ENCODE measurements around the gene ISLR.

The ISLR gene

DNA sequence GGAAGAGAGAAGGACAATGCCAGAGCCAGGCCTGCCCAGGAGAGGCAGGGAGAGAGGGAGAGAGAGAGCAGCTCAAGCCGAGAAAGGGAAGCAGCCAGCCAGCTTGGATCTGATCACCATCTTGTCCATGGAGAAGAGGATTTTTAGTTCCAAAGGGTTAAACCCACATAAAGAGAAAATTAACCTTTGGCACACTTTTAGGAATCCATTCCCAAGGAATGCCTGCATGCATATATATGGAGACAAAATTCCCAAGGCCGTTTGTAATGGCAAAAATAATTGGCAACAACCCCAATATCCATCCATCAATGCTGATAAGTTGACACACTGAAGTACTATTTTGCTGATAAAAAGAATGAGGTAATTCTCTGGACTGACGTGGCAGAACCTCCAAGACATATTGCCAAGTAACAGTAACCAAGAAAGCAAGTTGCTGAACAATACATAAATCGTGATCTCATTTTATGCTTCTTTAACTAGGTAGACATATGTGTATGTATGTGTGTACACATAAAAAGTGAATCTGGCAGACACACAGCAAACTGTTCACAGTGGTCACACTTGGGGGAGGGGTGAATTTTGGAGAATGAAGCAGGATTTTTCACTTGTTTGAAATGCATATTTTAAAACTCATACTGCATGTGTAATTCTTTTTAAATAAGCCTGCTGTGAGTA is 36.6 kb downstream of the ISLR start (continued):
- TF ChIP-seq, protein P1, sequence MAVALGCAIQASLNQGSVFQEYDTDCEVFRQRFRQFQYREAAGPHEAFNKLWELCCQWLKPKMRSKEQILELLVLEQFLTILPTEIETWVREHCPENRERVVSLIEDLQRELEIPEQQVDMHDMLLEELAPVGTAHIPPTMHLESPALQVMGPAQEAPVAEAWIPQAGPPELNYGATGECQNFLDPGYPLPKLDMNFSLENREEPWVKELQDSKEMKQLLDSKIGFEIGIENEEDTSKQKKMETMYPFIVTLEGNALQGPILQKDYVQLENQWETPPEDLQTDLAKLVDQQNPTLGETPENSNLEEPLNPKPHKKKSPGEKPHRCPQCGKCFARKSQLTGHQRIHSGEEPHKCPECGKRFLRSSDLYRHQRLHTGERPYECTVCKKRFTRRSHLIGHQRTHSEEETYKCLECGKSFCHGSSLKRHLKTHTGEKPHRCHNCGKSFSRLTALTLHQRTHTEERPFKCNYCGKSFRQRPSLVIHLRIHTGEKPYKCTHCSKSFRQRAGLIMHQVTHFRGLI (tag by site-specific recombination; IDR thresholded peaks at IDR 0.05): peak; percentile 50; the same call in 1 of the 2 replicates
- TF ChIP-seq ZNF658 (tag by site-specific recombination; IDR thresholded peaks at IDR 0.05): no peak
- TF ChIP-seq KLF1 (tag by site-specific recombination; IDR thresholded peaks at IDR 0.05): no peak
- TF ChIP-seq, protein P2, sequence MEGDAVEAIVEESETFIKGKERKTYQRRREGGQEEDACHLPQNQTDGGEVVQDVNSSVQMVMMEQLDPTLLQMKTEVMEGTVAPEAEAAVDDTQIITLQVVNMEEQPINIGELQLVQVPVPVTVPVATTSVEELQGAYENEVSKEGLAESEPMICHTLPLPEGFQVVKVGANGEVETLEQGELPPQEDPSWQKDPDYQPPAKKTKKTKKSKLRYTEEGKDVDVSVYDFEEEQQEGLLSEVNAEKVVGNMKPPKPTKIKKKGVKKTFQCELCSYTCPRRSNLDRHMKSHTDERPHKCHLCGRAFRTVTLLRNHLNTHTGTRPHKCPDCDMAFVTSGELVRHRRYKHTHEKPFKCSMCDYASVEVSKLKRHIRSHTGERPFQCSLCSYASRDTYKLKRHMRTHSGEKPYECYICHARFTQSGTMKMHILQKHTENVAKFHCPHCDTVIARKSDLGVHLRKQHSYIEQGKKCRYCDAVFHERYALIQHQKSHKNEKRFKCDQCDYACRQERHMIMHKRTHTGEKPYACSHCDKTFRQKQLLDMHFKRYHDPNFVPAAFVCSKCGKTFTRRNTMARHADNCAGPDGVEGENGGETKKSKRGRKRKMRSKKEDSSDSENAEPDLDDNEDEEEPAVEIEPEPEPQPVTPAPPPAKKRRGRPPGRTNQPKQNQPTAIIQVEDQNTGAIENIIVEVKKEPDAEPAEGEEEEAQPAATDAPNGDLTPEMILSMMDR (tag by site-specific recombination; IDR thresholded peaks at IDR 0.05): no peak
- TF ChIP-seq FEZF1 (tag by site-specific recombination; IDR thresholded peaks at IDR 0.05): peak; percentile 52; the same call in 1 of the 2 replicates
- no peak for TF ChIP-seq SP2 (tag by site-specific recombination; IDR thresholded peaks at IDR 0.05)
- 0 out of 2 replicates have a peak, but pooled peaks have one; percentile 2 for TF ChIP-seq ZNF610 (tag by site-specific recombination; IDR thresholded peaks at IDR 0.05; ENCODE audit: borderline replicate concordance)
- peak; percentile 92 for TF ChIP-seq ZEB2 (tag by site-specific recombination; IDR thresholded peaks at IDR 0.05)
- TF ChIP-seq KLF16 (tag by site-specific recombination; IDR thresholded peaks at IDR 0.05): peak; percentile 90
- TF ChIP-seq ZNF292 (tag by site-specific recombination; IDR thresholded peaks at IDR 0.05; ENCODE audit: borderline replicate concordance, low read depth): no peak
- no peak for TF ChIP-seq ZNF16 (tag by site-specific recombination; IDR thresholded peaks at IDR 0.05; ENCODE audit: low read depth)
- TF ChIP-seq ZNF184 (tag by site-specific recombination; IDR thresholded peaks at IDR 0.05): 0 out of 2 replicates have a peak, but pooled peaks have one; percentile 69
- no peak for TF ChIP-seq ZNF670 (tag by site-specific recombination; IDR thresholded peaks at IDR 0.05; ENCODE audit: low read depth)
- TF ChIP-seq ZNF223 (tag by site-specific recombination; IDR thresholded peaks at IDR 0.05): 0 out of 2 replicates have a peak, but pooled peaks have one; percentile 38
- TF ChIP-seq, protein P3, sequence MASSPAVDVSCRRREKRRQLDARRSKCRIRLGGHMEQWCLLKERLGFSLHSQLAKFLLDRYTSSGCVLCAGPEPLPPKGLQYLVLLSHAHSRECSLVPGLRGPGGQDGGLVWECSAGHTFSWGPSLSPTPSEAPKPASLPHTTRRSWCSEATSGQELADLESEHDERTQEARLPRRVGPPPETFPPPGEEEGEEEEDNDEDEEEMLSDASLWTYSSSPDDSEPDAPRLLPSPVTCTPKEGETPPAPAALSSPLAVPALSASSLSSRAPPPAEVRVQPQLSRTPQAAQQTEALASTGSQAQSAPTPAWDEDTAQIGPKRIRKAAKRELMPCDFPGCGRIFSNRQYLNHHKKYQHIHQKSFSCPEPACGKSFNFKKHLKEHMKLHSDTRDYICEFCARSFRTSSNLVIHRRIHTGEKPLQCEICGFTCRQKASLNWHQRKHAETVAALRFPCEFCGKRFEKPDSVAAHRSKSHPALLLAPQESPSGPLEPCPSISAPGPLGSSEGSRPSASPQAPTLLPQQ (tag by site-specific recombination; IDR thresholded peaks at IDR 0.05): peak; percentile 87
- TF ChIP-seq ZNF501 (tag by site-specific recombination; IDR thresholded peaks at IDR 0.05): no peak; the same call in 1 of the 2 replicates
- TF ChIP-seq, protein P4, sequence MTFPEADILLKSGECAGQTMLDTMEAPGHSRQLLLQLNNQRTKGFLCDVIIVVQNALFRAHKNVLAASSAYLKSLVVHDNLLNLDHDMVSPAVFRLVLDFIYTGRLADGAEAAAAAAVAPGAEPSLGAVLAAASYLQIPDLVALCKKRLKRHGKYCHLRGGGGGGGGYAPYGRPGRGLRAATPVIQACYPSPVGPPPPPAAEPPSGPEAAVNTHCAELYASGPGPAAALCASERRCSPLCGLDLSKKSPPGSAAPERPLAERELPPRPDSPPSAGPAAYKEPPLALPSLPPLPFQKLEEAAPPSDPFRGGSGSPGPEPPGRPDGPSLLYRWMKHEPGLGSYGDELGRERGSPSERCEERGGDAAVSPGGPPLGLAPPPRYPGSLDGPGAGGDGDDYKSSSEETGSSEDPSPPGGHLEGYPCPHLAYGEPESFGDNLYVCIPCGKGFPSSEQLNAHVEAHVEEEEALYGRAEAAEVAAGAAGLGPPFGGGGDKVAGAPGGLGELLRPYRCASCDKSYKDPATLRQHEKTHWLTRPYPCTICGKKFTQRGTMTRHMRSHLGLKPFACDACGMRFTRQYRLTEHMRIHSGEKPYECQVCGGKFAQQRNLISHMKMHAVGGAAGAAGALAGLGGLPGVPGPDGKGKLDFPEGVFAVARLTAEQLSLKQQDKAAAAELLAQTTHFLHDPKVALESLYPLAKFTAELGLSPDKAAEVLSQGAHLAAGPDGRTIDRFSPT (tag by site-specific recombination; IDR thresholded peaks at IDR 0.05): peak; percentile 87
- no peak for TF ChIP-seq ZNF433 (tag by site-specific recombination; IDR thresholded peaks at IDR 0.05; ENCODE audit: low read depth)
- TF ChIP-seq ZNF146 (tag by site-specific recombination; IDR thresholded peaks at IDR 0.05): peak; percentile 90
- TF ChIP-seq ZBTB48 (tag by site-specific recombination; IDR thresholded peaks at IDR 0.05): no peak
- no peak for TF ChIP-seq ZNF114 (tag by site-specific recombination; IDR thresholded peaks at IDR 0.05)
- TF ChIP-seq ZNF350 (tag by site-specific recombination; IDR thresholded peaks at IDR 0.05): no peak
- no peak for TF ChIP-seq ZNF133 (tag by site-specific recombination; IDR thresholded peaks at IDR 0.05)
- TF ChIP-seq, protein P5, sequence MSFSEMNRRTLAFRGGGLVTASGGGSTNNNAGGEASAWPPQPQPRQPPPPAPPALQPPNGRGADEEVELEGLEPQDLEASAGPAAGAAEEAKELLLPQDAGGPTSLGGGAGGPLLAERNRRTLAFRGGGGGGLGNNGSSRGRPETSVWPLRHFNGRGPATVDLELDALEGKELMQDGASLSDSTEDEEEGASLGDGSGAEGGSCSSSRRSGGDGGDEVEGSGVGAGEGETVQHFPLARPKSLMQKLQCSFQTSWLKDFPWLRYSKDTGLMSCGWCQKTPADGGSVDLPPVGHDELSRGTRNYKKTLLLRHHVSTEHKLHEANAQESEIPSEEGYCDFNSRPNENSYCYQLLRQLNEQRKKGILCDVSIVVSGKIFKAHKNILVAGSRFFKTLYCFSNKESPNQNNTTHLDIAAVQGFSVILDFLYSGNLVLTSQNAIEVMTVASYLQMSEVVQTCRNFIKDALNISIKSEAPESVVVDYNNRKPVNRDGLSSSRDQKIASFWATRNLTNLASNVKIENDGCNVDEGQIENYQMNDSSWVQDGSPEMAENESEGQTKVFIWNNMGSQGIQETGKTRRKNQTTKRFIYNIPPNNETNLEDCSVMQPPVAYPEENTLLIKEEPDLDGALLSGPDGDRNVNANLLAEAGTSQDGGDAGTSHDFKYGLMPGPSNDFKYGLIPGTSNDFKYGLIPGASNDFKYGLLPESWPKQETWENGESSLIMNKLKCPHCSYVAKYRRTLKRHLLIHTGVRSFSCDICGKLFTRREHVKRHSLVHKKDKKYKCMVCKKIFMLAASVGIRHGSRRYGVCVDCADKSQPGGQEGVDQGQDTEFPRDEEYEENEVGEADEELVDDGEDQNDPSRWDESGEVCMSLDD (tag by site-specific recombination; IDR thresholded peaks at IDR 0.05): no peak
- peak; percentile 74 for TF ChIP-seq ZNF660 (tag by site-specific recombination; IDR thresholded peaks at IDR 0.05)
- peak; percentile 91 for TF ChIP-seq ZBTB21 (tag by site-specific recombination; IDR thresholded peaks at IDR 0.05)
- no peak for TF ChIP-seq ZSCAN16 (tag by site-specific recombination; IDR thresholded peaks at IDR 0.05)
- TF ChIP-seq, protein P6, sequence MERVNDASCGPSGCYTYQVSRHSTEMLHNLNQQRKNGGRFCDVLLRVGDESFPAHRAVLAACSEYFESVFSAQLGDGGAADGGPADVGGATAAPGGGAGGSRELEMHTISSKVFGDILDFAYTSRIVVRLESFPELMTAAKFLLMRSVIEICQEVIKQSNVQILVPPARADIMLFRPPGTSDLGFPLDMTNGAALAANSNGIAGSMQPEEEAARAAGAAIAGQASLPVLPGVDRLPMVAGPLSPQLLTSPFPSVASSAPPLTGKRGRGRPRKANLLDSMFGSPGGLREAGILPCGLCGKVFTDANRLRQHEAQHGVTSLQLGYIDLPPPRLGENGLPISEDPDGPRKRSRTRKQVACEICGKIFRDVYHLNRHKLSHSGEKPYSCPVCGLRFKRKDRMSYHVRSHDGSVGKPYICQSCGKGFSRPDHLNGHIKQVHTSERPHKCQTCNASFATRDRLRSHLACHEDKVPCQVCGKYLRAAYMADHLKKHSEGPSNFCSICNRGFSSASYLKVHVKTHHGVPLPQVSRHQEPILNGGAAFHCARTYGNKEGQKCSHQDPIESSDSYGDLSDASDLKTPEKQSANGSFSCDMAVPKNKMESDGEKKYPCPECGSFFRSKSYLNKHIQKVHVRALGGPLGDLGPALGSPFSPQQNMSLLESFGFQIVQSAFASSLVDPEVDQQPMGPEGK (tag by site-specific recombination; IDR thresholded peaks at IDR 0.05): peak; percentile 60

Measured in HEK293 (cell line).